Keratinocyte (primary cell): ENCODE data around the gene SLC26A5. TPM values are rescaled to one million over a fixed set of nuclear protein-coding genes. Genes with fewer than 3 reads are reported as not detected.

Experiments used
- DNase-seq: peaks from one replicate; pipeline ENCODE4 v3.0.0-alpha.2; 2011; ENCODE audit warnings: low read depth, missing footprints, low spot score
- FAIRE-seq: peaks from 2 replicates; lab custom pipeline; 2011; peaks lifted over from hg19 to GRCh38; lab: Jason Lieb, UNC
- H2AFZ ChIP-seq: 2 replicates; pipeline ENCODE4 v1.6.0; 2012; ENCODE audit warnings: low read length, control low read depth, inconsistent platforms; ENCODE audit not compliant: control insufficient read depth
- H3K27ac ChIP-seq: 2 replicates; pipeline ENCODE4 v1.5.1; 2011; ENCODE audit warnings: low read length; ENCODE audit not compliant: control insufficient read depth, insufficient read depth
- H3K27me3 ChIP-seq: 3 replicates; pipeline ENCODE4 v1.6.0; 2011; ENCODE audit warnings: low read length; ENCODE audit not compliant: control insufficient read depth, insufficient read depth; ENCODE audit errors: extremely low read depth
- H3K36me3 ChIP-seq, 2 experiments: 2 replicates in 1 of 2; 3 replicates in 1 of 2; pipeline ENCODE4 v1.5.1; 2011; ENCODE audit warnings: low read length in 2 of 2, mild to moderate bottlenecking in 1 of 2; ENCODE audit not compliant: control insufficient read depth in 2 of 2, insufficient read depth in 2 of 2; ENCODE audit errors: extremely low read depth in 1 of 2
- H3K4me1 ChIP-seq: 3 replicates; pipeline ENCODE4 v1.5.1; 2011; ENCODE audit warnings: low read length; ENCODE audit not compliant: control insufficient read depth, insufficient read depth; ENCODE audit errors: extremely low read depth
- H3K4me2 ChIP-seq: 3 replicates; pipeline ENCODE4 v1.6.0; 2011; ENCODE audit warnings: low read depth, low read length; ENCODE audit not compliant: control insufficient read depth, insufficient read depth; ENCODE audit errors: extremely low read depth
- H3K4me3 ChIP-seq, 3 experiments: fragments of 200-600 bp in 1 of 3; sonication (generic) in 1 of 3; 2 replicates in 2 of 3; 3 replicates in 1 of 3; pipeline ENCODE4 v1.5.1; 2011 to 2016; ENCODE audit warnings: low read length in 3 of 3, mild to moderate bottlenecking in 3 of 3, control low read depth in 2 of 3, inconsistent platforms in 1 of 3, low read depth in 1 of 3, mixed read lengths in 1 of 3, mixed run types in 1 of 3, moderate library complexity in 1 of 3; ENCODE audit not compliant: control insufficient read depth in 2 of 3, insufficient read depth in 2 of 3; ENCODE audit errors: extremely low read depth in 1 of 3
- H3K79me2 ChIP-seq: 2 replicates; pipeline ENCODE4 v1.6.0; 2012; ENCODE audit warnings: low read length; ENCODE audit not compliant: control insufficient read depth, insufficient read depth
- H3K9ac ChIP-seq: 3 replicates; pipeline ENCODE4 v1.6.0; 2011; ENCODE audit warnings: low read length; ENCODE audit not compliant: control insufficient read depth, insufficient read depth; ENCODE audit errors: extremely low read depth
- H3K9me1 ChIP-seq: 3 replicates; pipeline ENCODE4 v1.6.0; 2011; ENCODE audit warnings: low read length; ENCODE audit not compliant: control insufficient read depth, insufficient read depth; ENCODE audit errors: extremely low read depth
- H3K9me3 ChIP-seq: 2 replicates; pipeline ENCODE4 v1.5.1; 2012; ENCODE audit warnings: low read depth, low read length; ENCODE audit not compliant: control insufficient read depth
- H4K20me1 ChIP-seq: 3 replicates; pipeline ENCODE4 v1.6.0; 2011; ENCODE audit warnings: low read length; ENCODE audit not compliant: control insufficient read depth, insufficient read depth; ENCODE audit errors: extremely low read depth
- CTCF ChIP-seq, 3 experiments: IDR thresholded peaks in 1 of 3; conservative IDR thresholded peaks in 1 of 3; optimal IDR thresholded peaks in 1 of 3; 2 replicates in 2 of 3; 3 replicates in 1 of 3; pipeline versions ENCODE3 to v1.5.1; 2011; ENCODE audit warnings: low read length in 3 of 3, mild to moderate bottlenecking in 3 of 3, moderate library complexity in 2 of 3, control low read depth in 1 of 3, inconsistent platforms in 1 of 3; ENCODE audit not compliant: insufficient read depth in 2 of 3; ENCODE audit errors: extremely low read depth in 1 of 3
- EZH2 ChIP-seq: IDR thresholded peaks from one replicate; pipeline ENCODE4 v1.6.1; 2012; ENCODE audit warnings: inconsistent platforms, mild to moderate bottlenecking, low read length, moderate library complexity
- dilution Hi-C: fragments of 300-500 bp; cut with MboI; formaldehyde crosslinking; loops from one replicate; pipeline ENCODE4 v1.7.0; 2020; ENCODE audit warnings: low sequenced_read_pairs; ENCODE audit not compliant: extremely low pct_ligation_motif_present
- polyA plus RNA-seq, 5 experiments: library from polyadenylated mRNA; depleted of rRNA in 3 of 5; stranded (reverse) in 3 of 5; stranded (forward) in 1 of 5; unstranded in 1 of 5; fragments of >200 nt; gene quantifications; 1 replicate in 1 of 5; 2 replicates in 3 of 5; 3 replicates in 1 of 5; pipeline versions ENCODE4 v1.2.1 to v1.2.3, GENCODE V29; 2011 to 2012; ENCODE audit warnings: missing spikeins in 2 of 5, low read depth in 1 of 5, low replicate concordance in 1 of 5

The SLC26A5 gene
- polyA plus RNA-seq, 1 donor (not counting 4 experiments of a cell fraction or from before 2014, with no cell fraction given): not detected

- Histone ChIP-seq H3K27ac (no peak overlapping the region), H3K36me3 (no peaks in the 10 kb centered on the region), H2AFZ (peak overlapping the region; percentile 58), H3K9ac (no peak overlapping the region), H3K4me2 (peak overlapping the region; percentile 81), H3K9me3 (no peaks in the 10 kb centered on the region), H3K79me2 (no peaks in the 10 kb centered on the region), H3K4me3 (peak overlapping the region; percentile 17 to 64 (median 48)), H3K4me1 (peaks cover 3% of the 10 kb centered on the region), H3K27me3 (peaks cover 23% of the 10 kb centered on the region), H4K20me1 (no peaks in the 10 kb centered on the region), H3K9me1 (no peaks in the 10 kb centered on the region)
- no peak for FAIRE-seq
- DNase-seq: no peak
- no peak for TF ChIP-seq CTCF (optimal IDR thresholded peaks at IDR 0.05 in 1 of 3, IDR thresholded peaks at IDR 0.05 in 1 of 3, conservative IDR thresholded peaks at IDR 0.05 in 1 of 3; ENCODE audit: extremely low read depth in 1 of 3, insufficient read depth in 2 of 3, low read length in 3 of 3)
- TF ChIP-seq EZH2: peak; percentile 88
- dilution Hi-C loops: no loop called here
Observed at GRCh38 chr7:103445228-103446048, 569 bp downstream of the SLC26A5 start.

- no peaks in the 10 kb centered on the region for H3K36me3 ChIP-seq
- no peak overlapping the region for H3K27ac ChIP-seq
- H3K79me2 ChIP-seq: no peaks in the 10 kb centered on the region
- peaks cover 5% of the 10 kb centered on the region for H3K27me3 ChIP-seq
- no peaks in the 10 kb centered on the region for H3K9me1 ChIP-seq
- DNase-seq: no peak
- H3K9ac ChIP-seq: no peak overlapping the region
- H3K4me1 ChIP-seq: no peaks in the 10 kb centered on the region
- dilution Hi-C loops: no loop called here
- H3K4me3 ChIP-seq: no peak overlapping the region
- H2AFZ ChIP-seq: no peak overlapping the region
- H3K9me3 ChIP-seq: no peaks in the 10 kb centered on the region
- FAIRE-seq: no peak
- H3K4me2 ChIP-seq: no peak overlapping the region
- no peaks in the 10 kb centered on the region for H4K20me1 ChIP-seq
- TF ChIP-seq EZH2: no peak
- TF ChIP-seq CTCF (optimal IDR thresholded peaks at IDR 0.05 in 1 of 3, IDR thresholded peaks at IDR 0.05 in 1 of 3, conservative IDR thresholded peaks at IDR 0.05 in 1 of 3; ENCODE audit: extremely low read depth in 1 of 3, insufficient read depth in 2 of 3, low read length in 3 of 3): no peak
Observed at GRCh38 chr7:103439661-103440060, 6.3 kb downstream of the SLC26A5 start.
